HG03095 (cell line): Measurements from ENCODE around the gene GTF3C5.
"Not testable (repeated sequence)": the region's sequence is repeated elsewhere in the genome, so short reads cannot be mapped to it uniquely, and the experiment has no call there.

Experiments
- ATAC-seq: cut with Tn5 transposase; IDR thresholded peaks from one replicate; pipeline ENCODE4 v1.9.1; 2021; ENCODE audit warnings: moderate library complexity; ENCODE audit not compliant: unreplicated experiment

GTF3C5 gene

GRCh38 chr9:133067006-133067405, 36.2 kb downstream of the GTF3C5 start:
- ATAC-seq, result no peak

- no peak for ATAC-seq
These were observed 37.0 kb downstream of the GTF3C5 start for GRCh38 chr9:133067813-133068212.

GRCh38 chr9:133068431-133068830, 37.6 kb downstream of the GTF3C5 start:
- ATAC-seq, result not testable (repeated sequence)

- ATAC-seq, result not testable (repeated sequence)
These were observed 39.7 kb downstream of the GTF3C5 start for GRCh38 chr9:133070500-133070961.

- not testable (repeated sequence) for ATAC-seq
These were observed 40.2 kb downstream of the GTF3C5 start for GRCh38 chr9:133070985-133071384.

GRCh38 chr9:133071484-133072150, 40.8 kb downstream of the GTF3C5 start:
- ATAC-seq, result no peak

- ATAC-seq, result not testable (repeated sequence)
These were observed 41.4 kb downstream of the GTF3C5 start for GRCh38 chr9:133072210-133072609.

GRCh38 chr9:133073086-133074014, 42.6 kb downstream of the GTF3C5 start:
- ATAC-seq, result no peak

- ATAC-seq, result no peak
These were observed 43.4 kb downstream of the GTF3C5 start for GRCh38 chr9:133074111-133074651.

- ATAC-seq, result no peak
These were observed 45.3 kb downstream of the GTF3C5 start for GRCh38 chr9:133075925-133076630.

- ATAC-seq, result no peak
These were observed 45.9 kb downstream of the GTF3C5 start for GRCh38 chr9:133076691-133077090.

- ATAC-seq, result no peak
These were observed 47.7 kb downstream of the GTF3C5 start for GRCh38 chr9:133078486-133078885.

- no peak for ATAC-seq
These were observed 49.4 kb downstream of the GTF3C5 start for GRCh38 chr9:133080161-133080560.

GRCh38 chr9:133080786-133081779, 50.3 kb downstream of the GTF3C5 start:
- not testable (repeated sequence) for ATAC-seq

- ATAC-seq, result not testable (repeated sequence)
These were observed 51.3 kb downstream of the GTF3C5 start for GRCh38 chr9:133081957-133082644.

GRCh38 chr9:133083688-133084087, 52.9 kb downstream of the GTF3C5 start:
- ATAC-seq, result not testable (repeated sequence)

- not testable (repeated sequence) for ATAC-seq
These were observed 55.5 kb downstream of the GTF3C5 start for GRCh38 chr9:133086212-133086860.

GRCh38 chr9:133086894-133087293, 56.1 kb downstream of the GTF3C5 start:
- ATAC-seq, result no peak
